Osteoblast (primary cell): ENCODE measurements around the gene ADCY9. TPM values are rescaled to one million over a fixed set of nuclear protein-coding genes. Genes with fewer than 3 reads are reported as not detected.

Experiments
- DNase-seq: peaks from one replicate; pipeline ENCODE4 v3.0.0; 2011; ENCODE audit warnings: low spot score, mixed read lengths; ENCODE audit not compliant: insufficient read length; ENCODE audit errors: missing footprints
- H2AFZ ChIP-seq: 2 replicates; pipeline ENCODE4 v1.6.0; 2011; ENCODE audit warnings: mild to moderate bottlenecking, low read length
- H3K27ac ChIP-seq: 2 replicates; pipeline ENCODE4 v1.5.1; 2011; ENCODE audit warnings: mild to moderate bottlenecking, low read depth, low read length, moderate library complexity
- H3K27me3 ChIP-seq: 2 replicates; pipeline ENCODE4 v1.6.0; 2012; ENCODE audit warnings: mild to moderate bottlenecking, control low read depth, inconsistent platforms, low read length, moderate library complexity; ENCODE audit not compliant: insufficient read depth
- H3K36me3 ChIP-seq: 2 replicates; pipeline ENCODE4 v1.5.1; 2011; ENCODE audit warnings: mild to moderate bottlenecking, low read length, control low read depth, moderate library complexity; ENCODE audit not compliant: insufficient read depth
- H3K4me1 ChIP-seq: 2 replicates; pipeline ENCODE4 v1.5.1; 2011; ENCODE audit warnings: mild to moderate bottlenecking, low read length, control low read depth, moderate library complexity; ENCODE audit not compliant: insufficient read depth
- H3K4me2 ChIP-seq: 2 replicates; pipeline ENCODE4 v1.6.0; 2011; ENCODE audit warnings: mild to moderate bottlenecking, low read length; ENCODE audit not compliant: insufficient read depth
- H3K4me3 ChIP-seq: fragments of 200-600 bp; sonication (generic); 3 replicates; pipeline ENCODE4 v1.5.1; 2012; ENCODE audit warnings: mild to moderate bottlenecking, low read length, inconsistent platforms; ENCODE audit not compliant: insufficient read depth
- H3K79me2 ChIP-seq: 2 replicates; pipeline ENCODE4 v1.6.0; 2012; ENCODE audit warnings: mild to moderate bottlenecking, low read length, control low read depth, inconsistent platforms; ENCODE audit not compliant: insufficient read depth
- H3K9me3 ChIP-seq: 2 replicates; pipeline ENCODE4 v1.5.1; 2011; ENCODE audit warnings: low read depth, low read length, control low read depth
- H4K20me1 ChIP-seq: 2 replicates; pipeline ENCODE4 v1.6.0; 2012; ENCODE audit warnings: mild to moderate bottlenecking, low read length, control low read depth; ENCODE audit not compliant: insufficient read depth
- CTCF ChIP-seq: IDR thresholded peaks from 2 replicates; pipeline ENCODE4 v1.5.1; 2011; ENCODE audit warnings: mild to moderate bottlenecking, low read depth, low read length, moderate library complexity; ENCODE audit errors: extremely low read depth
- total RNA-seq: library from RNA; depleted of rRNA; stranded (reverse); fragments of >200 nt; gene quantifications from 2 replicates; pipeline ENCODE4 v1.2.3, GENCODE V29; 2012

ADCY9 gene
- total RNA-seq, 1 donor = 29.3 TPM

- no peak for TF ChIP-seq CTCF
- no peak for DNase-seq
- H3K9me3 ChIP-seq = no peaks in the 10 kb centered on the region
- H3K27ac ChIP-seq = peak overlapping the region; percentile 96
- no peaks in the 10 kb centered on the region for H3K27me3 ChIP-seq
- H2AFZ ChIP-seq = peak overlapping the region; percentile 86
- H3K4me1 ChIP-seq = peaks cover 41% of the 10 kb centered on the region
- H3K79me2 ChIP-seq = no peaks in the 10 kb centered on the region
- H3K4me2 ChIP-seq = peak overlapping the region; percentile 80
- no peaks in the 10 kb centered on the region for H4K20me1 ChIP-seq
- H3K4me3 ChIP-seq = peak overlapping the region; percentile 61
- H3K36me3 ChIP-seq = no peaks in the 10 kb centered on the region
Observed at GRCh38 chr16:3949946-3950342, 166.3 kb downstream of the ADCY9 start.

GRCh38 chr16:3949287-3949686 lies 167.0 kb downstream of the ADCY9 start:
- H3K9me3 ChIP-seq = no peaks in the 10 kb centered on the region
- no peak for TF ChIP-seq CTCF
- H3K36me3 ChIP-seq = no peaks in the 10 kb centered on the region
- H2AFZ ChIP-seq = no peak overlapping the region
- no peaks in the 10 kb centered on the region for H3K79me2 ChIP-seq
- no peak overlapping the region for H3K4me2 ChIP-seq
- peaks cover 41% of the 10 kb centered on the region for H3K4me1 ChIP-seq
- no peak overlapping the region for H3K27ac ChIP-seq
- H4K20me1 ChIP-seq = no peaks in the 10 kb centered on the region
- no peaks in the 10 kb centered on the region for H3K27me3 ChIP-seq
- no peak overlapping the region for H3K4me3 ChIP-seq
- DNase-seq = peak; percentile 41

GRCh38 chr16:3948378-3948995 lies 167.8 kb downstream of the ADCY9 start:
- no peak for TF ChIP-seq CTCF
- H3K4me1 ChIP-seq = peaks cover 41% of the 10 kb centered on the region
- no peak for DNase-seq
- H3K4me3 ChIP-seq = no peak overlapping the region
- no peaks in the 10 kb centered on the region for H3K9me3 ChIP-seq
- H2AFZ ChIP-seq = no peak overlapping the region
- no peaks in the 10 kb centered on the region for H4K20me1 ChIP-seq
- no peak overlapping the region for H3K27ac ChIP-seq
- no peak overlapping the region for H3K4me2 ChIP-seq
- H3K27me3 ChIP-seq = no peaks in the 10 kb centered on the region
- no peaks in the 10 kb centered on the region for H3K36me3 ChIP-seq
- H3K79me2 ChIP-seq = no peaks in the 10 kb centered on the region

GRCh38 chr16:3946604-3947180 lies 169.6 kb downstream of the ADCY9 start:
- Histone ChIP-seq H3K4me1 (peaks cover 31% of the 10 kb centered on the region), H3K79me2 (no peaks in the 10 kb centered on the region), H3K9me3 (no peaks in the 10 kb centered on the region), H4K20me1 (no peaks in the 10 kb centered on the region), H3K4me2 (peak overlapping the region; percentile 68), H3K27me3 (no peaks in the 10 kb centered on the region), H3K36me3 (no peaks in the 10 kb centered on the region), H3K4me3 (no peak overlapping the region), H2AFZ (no peak overlapping the region), H3K27ac (peak overlapping the region; percentile 85)
- DNase-seq = peak; percentile 59
- TF ChIP-seq CTCF = no peak
